Tibial nerve (tissue), 4 donors: ENCODE data around the gene AFF3. TPM values are rescaled to one million over a fixed set of nuclear protein-coding genes. Genes with fewer than 3 reads are reported as not detected.

Experiments
- DNase-seq, 2 donors: peaks; one replicate each; pipeline ENCODE4 v3.0.0-alpha.2; 2019; ENCODE audit warnings: low spot score in 2 of 2
- H3K27ac ChIP-seq, 4 donors: fragments of 200-600 bp; sonication (generic) in 3 of 4; one replicate each; pipeline ENCODE4 v1.5.1; 2017 to 2019; ENCODE audit warnings: mild to moderate bottlenecking in 1 of 4
- H3K27me3 ChIP-seq, 2 donors: fragments of 200-600 bp; sonication (generic) in 1 of 2; one replicate each; pipeline versions ENCODE4 v1.5.1 to v1.6.0; 2017 to 2019
- H3K36me3 ChIP-seq, 3 donors: fragments of 200-600 bp; sonication (generic); one replicate each; pipeline ENCODE4 v1.5.1; 2018 to 2019
- H3K4me1 ChIP-seq, 4 donors: fragments of 200-600 bp; sonication (generic) in 3 of 4; one replicate each; pipeline ENCODE4 v1.5.1; 2017 to 2019
- H3K4me3 ChIP-seq, 4 donors: fragments of 200-600 bp; sonication (generic) in 3 of 4; one replicate each; pipeline ENCODE4 v1.5.1; 2017 to 2019; ENCODE audit warnings: mild to moderate bottlenecking in 1 of 4, moderate library complexity in 1 of 4
- H3K9me3 ChIP-seq, 4 donors: fragments of 200-600 bp; sonication (generic) in 3 of 4; one replicate each; pipeline ENCODE4 v1.5.1; 2017 to 2019
- EP300 ChIP-seq, 2 donors: sonication (generic); formaldehyde crosslinking; IDR thresholded peaks; one replicate each; pipeline ENCODE4 v1.6.1; 2017; ENCODE audit warnings: antibody characterized with exemption in 2 of 2, mild to moderate bottlenecking in 1 of 2
- POLR2A ChIP-seq, 2 donors: fragments of 450-650 bp; IDR thresholded peaks; one replicate each; pipeline ENCODE4 v1.6.1; 2017; ENCODE audit warnings: antibody characterized with exemption in 2 of 2, mild to moderate bottlenecking in 2 of 2, moderate library complexity in 2 of 2
- WGBS, 2 donors: methylation state at CpG; one replicate each; pipeline ENCODE4 v1.1.5; 2018; 5-methylcytosine and 5-hydroxymethylcytosine counted together
- total RNA-seq, 4 donors: library from RNA; depleted of rRNA; stranded (reverse); fragments of >200 nt; gene quantifications; one replicate each; pipeline ENCODE4 v1.1.0, GENCODE V29; 2016
- TF ChIP-seq, protein P1 (sequence below), 5 experiments: fragments of 200-600 bp in 3 of 5; fragments of 450-650 bp in 2 of 5; sonication (generic) in 3 of 5; IDR thresholded peaks; one replicate each; pipeline ENCODE4 v1.5.1; 2016 to 2019; ENCODE audit warnings: antibody characterized with exemption in 5 of 5, mild to moderate bottlenecking in 3 of 5, moderate library complexity in 2 of 5

AFF3 gene
- total RNA-seq, 4 donors from 2014 or later: 7.2 to 36.0 (median 21.4) TPM

DNA sequence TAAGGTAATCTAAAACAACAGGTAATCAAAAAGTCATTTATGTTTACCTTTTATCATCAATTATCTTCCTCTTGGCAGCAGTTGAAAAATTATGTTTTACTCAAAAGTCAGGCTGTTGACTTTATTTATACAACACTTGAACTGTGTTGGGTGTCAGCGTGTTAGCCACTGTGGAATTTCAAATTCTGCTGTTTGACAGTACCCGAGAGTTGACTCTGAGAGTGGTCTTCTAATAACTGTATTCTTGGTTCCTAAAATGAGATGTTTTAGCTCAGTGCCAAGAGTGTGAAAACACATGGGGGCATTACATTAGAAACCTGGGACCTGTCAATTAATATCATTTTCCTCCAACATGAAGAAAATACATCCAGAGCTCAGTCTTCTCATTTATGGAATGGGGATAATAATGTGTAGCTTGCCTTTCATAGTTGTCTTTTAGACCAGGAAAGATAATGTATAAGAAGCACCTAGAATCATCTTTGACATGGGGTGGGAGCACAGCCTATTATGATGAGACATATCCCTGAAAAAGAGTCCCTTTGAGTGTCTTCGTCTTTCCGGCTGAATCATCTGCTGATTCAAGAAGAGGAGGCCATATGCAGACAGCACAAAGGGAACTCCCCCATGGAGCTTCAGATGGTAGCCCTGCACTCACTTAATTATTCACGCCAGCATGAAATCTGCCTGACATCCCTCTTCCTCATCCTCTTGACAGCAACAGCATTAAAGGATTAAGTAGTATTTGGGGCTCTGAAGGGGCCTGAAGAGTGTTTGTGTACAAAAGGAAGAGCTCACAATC, 89.1 kb downstream of the AFF3 start:
- Histone ChIP-seq H3K36me3 (no peaks in the 10 kb centered on the region), H3K27me3 (no peaks in the 10 kb centered on the region), H3K9me3 (no peaks in the 10 kb centered on the region), H3K4me1 (peaks cover 0 to 4% (median 0%) of the 10 kb centered on the region in 4 donors), H3K27ac (no peak overlapping the region), H3K4me3 (no peak overlapping the region)
- no peak for DNase-seq
- 77 to 95% methylated on average over 5 of the region's 5 CpGs for WGBS, 2 donors
- TF ChIP-seq EP300 (IDR thresholded peaks at IDR 0.05): no peak
- no peak for TF ChIP-seq POLR2A (IDR thresholded peaks at IDR 0.05)
- TF ChIP-seq, protein P1, sequence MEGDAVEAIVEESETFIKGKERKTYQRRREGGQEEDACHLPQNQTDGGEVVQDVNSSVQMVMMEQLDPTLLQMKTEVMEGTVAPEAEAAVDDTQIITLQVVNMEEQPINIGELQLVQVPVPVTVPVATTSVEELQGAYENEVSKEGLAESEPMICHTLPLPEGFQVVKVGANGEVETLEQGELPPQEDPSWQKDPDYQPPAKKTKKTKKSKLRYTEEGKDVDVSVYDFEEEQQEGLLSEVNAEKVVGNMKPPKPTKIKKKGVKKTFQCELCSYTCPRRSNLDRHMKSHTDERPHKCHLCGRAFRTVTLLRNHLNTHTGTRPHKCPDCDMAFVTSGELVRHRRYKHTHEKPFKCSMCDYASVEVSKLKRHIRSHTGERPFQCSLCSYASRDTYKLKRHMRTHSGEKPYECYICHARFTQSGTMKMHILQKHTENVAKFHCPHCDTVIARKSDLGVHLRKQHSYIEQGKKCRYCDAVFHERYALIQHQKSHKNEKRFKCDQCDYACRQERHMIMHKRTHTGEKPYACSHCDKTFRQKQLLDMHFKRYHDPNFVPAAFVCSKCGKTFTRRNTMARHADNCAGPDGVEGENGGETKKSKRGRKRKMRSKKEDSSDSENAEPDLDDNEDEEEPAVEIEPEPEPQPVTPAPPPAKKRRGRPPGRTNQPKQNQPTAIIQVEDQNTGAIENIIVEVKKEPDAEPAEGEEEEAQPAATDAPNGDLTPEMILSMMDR (IDR thresholded peaks at IDR 0.05): no peak

DNA sequence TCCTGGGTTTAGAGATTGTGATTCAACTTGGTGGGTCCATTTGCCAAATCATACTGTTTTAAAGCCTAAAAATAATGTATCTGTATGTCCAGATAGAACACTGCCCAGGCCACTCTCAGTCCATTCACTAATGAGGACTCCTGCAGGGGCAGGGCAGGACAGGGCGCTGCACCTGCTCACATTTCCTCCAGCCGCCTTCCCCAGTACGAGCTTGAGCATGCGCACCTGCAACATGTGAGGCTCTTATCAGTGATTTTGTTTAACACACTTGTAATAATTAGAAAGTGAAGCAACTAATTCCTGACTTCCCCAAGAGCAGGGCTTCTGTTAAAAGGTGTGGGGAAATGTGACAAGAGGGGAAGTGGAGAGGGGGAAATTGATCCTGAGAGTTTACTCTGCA, 89.7 kb downstream of the AFF3 start:
- Histone ChIP-seq H3K27me3 (no peaks in the 10 kb centered on the region), H3K4me3 (no peak overlapping the region), H3K27ac (no peak overlapping the region), H3K9me3 (no peaks in the 10 kb centered on the region), H3K4me1 (no peaks in the 10 kb centered on the region), H3K36me3 (no peaks in the 10 kb centered on the region)
- no peak for DNase-seq
- 82 to 93% methylated on average over 4 of the region's 4 CpGs for WGBS, 2 donors
- no peak for TF ChIP-seq POLR2A (IDR thresholded peaks at IDR 0.05)

DNA sequence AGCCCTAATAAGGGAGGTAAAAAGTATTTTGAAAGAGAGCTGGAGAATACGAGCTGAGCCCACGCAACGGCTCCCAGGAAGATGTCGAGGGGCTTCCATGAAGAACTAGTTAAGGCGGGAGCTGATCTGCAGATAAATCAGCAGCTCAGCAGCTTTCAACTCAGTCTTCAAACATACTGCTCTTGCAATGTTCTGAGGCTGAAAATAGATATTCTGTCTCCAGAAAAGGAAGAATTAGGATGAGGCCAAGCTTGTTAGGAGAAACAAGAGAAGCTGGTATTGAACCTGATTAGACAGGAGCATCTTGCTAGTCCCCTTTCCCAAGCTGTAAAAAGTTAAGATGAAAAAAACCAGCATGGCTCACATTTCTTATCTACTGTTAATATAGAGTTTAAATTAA, 91.1 kb downstream of the AFF3 start:
- no peaks in the 10 kb centered on the region for H3K36me3 ChIP-seq
- H3K4me3 ChIP-seq: no peak overlapping the region
- H3K27ac ChIP-seq: no peak overlapping the region
- H3K27me3 ChIP-seq: no peaks in the 10 kb centered on the region
- DNase-seq: no peak
- no peaks in the 10 kb centered on the region for H3K4me1 ChIP-seq
- H3K9me3 ChIP-seq: no peaks in the 10 kb centered on the region
- 89 to 96% methylated on average over 5 of the region's 5 CpGs for WGBS, 2 donors
- TF ChIP-seq POLR2A (IDR thresholded peaks at IDR 0.05) (no peak), EP300 (IDR thresholded peaks at IDR 0.05) (no peak)
- TF ChIP-seq, protein P1 (IDR thresholded peaks at IDR 0.05): no peak

DNA sequence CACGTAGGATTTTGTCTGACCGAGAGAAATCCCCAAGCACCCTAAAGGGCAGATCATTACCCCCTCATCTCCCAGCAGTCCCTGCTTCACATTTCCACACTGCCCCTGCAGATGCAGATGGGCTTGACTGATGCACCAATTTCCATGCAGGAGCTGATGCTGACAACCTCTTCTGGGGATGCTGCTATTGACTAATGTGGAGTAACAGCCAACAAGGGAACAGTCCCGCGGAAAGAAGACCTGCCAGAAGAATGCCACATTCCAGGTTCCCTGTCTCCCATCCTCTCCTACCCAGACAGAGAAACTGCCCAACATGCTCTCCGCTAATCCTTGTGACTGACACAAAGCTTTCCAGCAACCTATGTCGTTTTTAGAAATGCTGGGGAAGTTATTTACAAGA, 91.7 kb downstream of the AFF3 start:
- 85 to 86% methylated on average over 6 of the region's 6 CpGs for WGBS, 2 donors
- Histone ChIP-seq H3K27me3 (no peaks in the 10 kb centered on the region), H3K4me3 (no peak overlapping the region), H3K36me3 (no peaks in the 10 kb centered on the region), H3K4me1 (no peaks in the 10 kb centered on the region), H3K9me3 (no peaks in the 10 kb centered on the region), H3K27ac (no peak overlapping the region)
- no peak for DNase-seq
- TF ChIP-seq, protein P1 (IDR thresholded peaks at IDR 0.05): no peak
- no peak for TF ChIP-seq POLR2A (IDR thresholded peaks at IDR 0.05)
- no peak for TF ChIP-seq EP300 (IDR thresholded peaks at IDR 0.05)

DNA sequence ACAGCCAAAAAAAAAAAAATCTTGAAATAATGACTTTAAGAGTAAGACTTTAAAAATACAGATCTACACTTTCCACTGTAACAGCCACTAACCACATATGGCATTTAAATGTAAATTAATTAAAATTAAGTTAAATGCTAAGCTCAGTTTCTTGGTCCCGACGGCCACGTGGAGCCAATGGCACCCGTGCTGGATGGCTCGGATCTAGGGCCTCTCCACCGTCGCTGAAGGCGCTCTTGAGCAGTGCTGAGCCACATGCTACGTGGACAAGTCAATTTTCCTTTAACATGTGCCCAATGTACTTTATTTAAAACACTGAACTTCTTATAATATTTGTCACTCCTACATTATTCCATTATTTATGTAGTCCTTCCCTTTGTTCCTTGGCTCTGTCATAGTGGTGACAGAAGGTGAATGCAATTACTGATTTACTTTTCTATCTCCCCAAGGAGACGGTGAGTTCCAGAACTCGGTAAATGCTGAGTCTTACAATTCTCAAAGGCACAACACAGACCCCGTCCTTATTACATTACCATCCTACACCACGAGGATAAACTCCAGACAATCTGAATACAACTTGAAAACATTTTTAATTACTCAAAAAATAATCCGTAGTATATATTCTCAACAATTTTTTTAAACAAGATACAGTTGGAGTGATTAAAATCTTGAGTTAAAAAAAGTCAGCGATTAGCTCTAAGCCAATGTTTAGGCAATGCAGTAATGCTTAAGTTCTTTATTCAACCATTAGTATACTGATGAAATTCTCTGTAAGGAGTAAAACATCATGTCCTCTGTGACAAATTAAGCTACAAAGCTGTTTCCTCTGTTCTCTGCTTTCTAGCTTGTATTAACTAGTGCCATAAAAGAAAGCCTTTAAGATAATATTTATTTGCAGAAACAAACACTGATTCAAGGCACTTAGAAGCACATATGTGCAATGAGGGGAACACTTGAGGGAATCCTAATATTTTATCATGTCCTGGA, 95.1 kb downstream of the AFF3 start:
- no peaks in the 10 kb centered on the region for H3K36me3 ChIP-seq
- DNase-seq: no peak
- H3K27me3 ChIP-seq: no peaks in the 10 kb centered on the region
- no peaks in the 10 kb centered on the region for H3K9me3 ChIP-seq
- H3K4me1 ChIP-seq: no peaks in the 10 kb centered on the region
- WGBS, 2 donors: 87 to 88% methylated on average over 15 of the region's 15 CpGs
- H3K4me3 ChIP-seq: no peak overlapping the region
- H3K27ac ChIP-seq: no peak overlapping the region
- TF ChIP-seq POLR2A (IDR thresholded peaks at IDR 0.05): no peak
- TF ChIP-seq, protein P1 (IDR thresholded peaks at IDR 0.05): no peak
- TF ChIP-seq EP300 (IDR thresholded peaks at IDR 0.05): no peak
